IMR-90 (cell line): ENCODE measurements around the gene NOS1AP.

ENCODE experiments used
- BHLHE40 ChIP-seq: fragments of 150-350 bp; IDR thresholded peaks from 2 replicates; pipeline ENCODE4 v1.6.1; 2016; ENCODE audit warnings: mild to moderate bottlenecking, low read depth, low read length
- CEBPB ChIP-seq: IDR thresholded peaks from 2 replicates; pipeline ENCODE4 v1.6.1; 2012; ENCODE audit warnings: low read depth, low read length, improper control_type of control experiment
- CHD1 ChIP-seq: IDR thresholded peaks from 2 replicates; pipeline ENCODE4 v1.6.1; 2012; ENCODE audit warnings: low read depth, low read length, improper control_type of control experiment
- CTCF ChIP-seq: conservative IDR thresholded peaks from 2 replicates; pipeline ENCODE4 v1.5.1; 2012; ENCODE audit warnings: mild to moderate bottlenecking, low read depth, low read length, improper control_type of control experiment
- MAFK ChIP-seq: IDR thresholded peaks from 2 replicates; pipeline ENCODE4 v1.6.1; 2012; ENCODE audit warnings: low read depth, low read length, improper control_type of control experiment
- MAZ ChIP-seq: IDR thresholded peaks from 2 replicates; pipeline ENCODE4 v1.6.1; 2012; ENCODE audit warnings: low read depth, mild to moderate bottlenecking, low read length, improper control_type of control experiment, moderate library complexity, borderline replicate concordance
- POLR2A ChIP-seq: IDR thresholded peaks from 2 replicates; pipeline ENCODE4 v1.6.1; 2012; ENCODE audit warnings: mild to moderate bottlenecking, low read depth, low read length
- RAD21 ChIP-seq: IDR thresholded peaks from 2 replicates; pipeline ENCODE4 v1.6.1; 2012; ENCODE audit warnings: low read length, improper control_type of control experiment
- RCOR1 ChIP-seq: IDR thresholded peaks from 2 replicates; pipeline ENCODE4 v1.6.1; 2012; ENCODE audit warnings: mild to moderate bottlenecking, low read length, improper control_type of control experiment; ENCODE audit not compliant: insufficient replicate concordance
- SMC3 ChIP-seq: fragments of 150-350 bp; IDR thresholded peaks from 2 replicates; pipeline ENCODE4 v1.6.1; 2016; ENCODE audit warnings: low read depth, mild to moderate bottlenecking, antibody characterized with exemption, low read length, moderate library complexity
- USF2 ChIP-seq: fragments of 150-350 bp; IDR thresholded peaks from 2 replicates; pipeline ENCODE4 v1.6.1; 2017; ENCODE audit warnings: mild to moderate bottlenecking, antibody characterized with exemption, low read length, low read depth

GRCh38 chr1:162383516-162383915, 314.0 kb downstream of the NOS1AP start:
- no peak for TF ChIP-seq POLR2A
- TF ChIP-seq SMC3: no peak
- TF ChIP-seq CTCF: no peak
- no peak for TF ChIP-seq MAZ
- no peak for TF ChIP-seq CHD1
- TF ChIP-seq MAFK: no peak
- no peak for TF ChIP-seq USF2
- no peak for TF ChIP-seq CEBPB
- no peak for TF ChIP-seq BHLHE40
- no peak for TF ChIP-seq RCOR1
- TF ChIP-seq RAD21: no peak
